ENCODE measurements around the gene NELFA.

NELFA gene

DNA sequence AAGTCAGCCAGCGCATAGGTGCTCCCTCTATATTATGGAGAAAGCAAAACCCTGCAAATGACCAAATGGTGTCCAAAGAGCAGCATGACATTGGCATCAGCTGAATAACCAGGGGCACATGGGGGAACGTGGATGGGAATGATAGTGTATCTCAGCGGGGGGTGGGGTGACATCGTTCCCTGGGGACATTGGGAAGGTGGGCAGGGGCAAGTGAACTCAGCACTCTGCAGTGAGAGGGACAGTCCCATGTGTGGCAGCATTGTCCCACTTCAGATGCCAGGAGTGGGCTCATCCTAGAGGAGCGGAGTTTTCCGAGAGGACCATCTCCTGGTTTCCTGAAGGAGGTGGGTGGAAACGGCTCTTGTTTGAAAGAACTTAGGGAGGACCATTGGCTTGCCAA, 64.8 kb downstream of the NELFA start:
- H3K36me3 ChIP-seq (ENCODE audit: control insufficient read depth in 2 of 2, insufficient read depth in 1 of 2, low read length in 2 of 2), result peaks cover 4 to 85% of the 10 kb centered on the region in 2 experiments; a peak in 1 of 3 replicates
- ChIA-PET CTCF (interaction anchor here (0.6 kb wide), 1 partner anchor 15 kb away, joined by 3 read pairs; no protein-coding TSS in a partner anchor), POLR2A (no interaction called here)
- H3K4me1 ChIP-seq (ENCODE audit: control insufficient read depth, insufficient read depth, low read length), result peaks cover 6% of the 10 kb centered on the region
- H3K9me3 ChIP-seq (ENCODE audit: control insufficient read depth, insufficient read depth, low read depth, low read length), result no peaks in the 10 kb centered on the region
- no peak overlapping the region for H3K4me3 ChIP-seq (ENCODE audit: low read depth, low read length)
- TF ChIP-seq ZNF501 (tag by site-specific recombination; IDR thresholded peaks at IDR 0.05), result no peak
- TF ChIP-seq SP7 (tag by site-specific recombination; IDR thresholded peaks at IDR 0.05), result no peak
- TF ChIP-seq, protein P1, sequence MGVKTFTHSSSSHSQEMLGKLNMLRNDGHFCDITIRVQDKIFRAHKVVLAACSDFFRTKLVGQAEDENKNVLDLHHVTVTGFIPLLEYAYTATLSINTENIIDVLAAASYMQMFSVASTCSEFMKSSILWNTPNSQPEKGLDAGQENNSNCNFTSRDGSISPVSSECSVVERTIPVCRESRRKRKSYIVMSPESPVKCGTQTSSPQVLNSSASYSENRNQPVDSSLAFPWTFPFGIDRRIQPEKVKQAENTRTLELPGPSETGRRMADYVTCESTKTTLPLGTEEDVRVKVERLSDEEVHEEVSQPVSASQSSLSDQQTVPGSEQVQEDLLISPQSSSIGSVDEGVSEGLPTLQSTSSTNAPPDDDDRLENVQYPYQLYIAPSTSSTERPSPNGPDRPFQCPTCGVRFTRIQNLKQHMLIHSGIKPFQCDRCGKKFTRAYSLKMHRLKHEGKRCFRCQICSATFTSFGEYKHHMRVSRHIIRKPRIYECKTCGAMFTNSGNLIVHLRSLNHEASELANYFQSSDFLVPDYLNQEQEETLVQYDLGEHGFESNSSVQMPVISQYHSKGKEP (tag by site-specific recombination; IDR thresholded peaks at IDR 0.05), result no peak
- no peak for TF ChIP-seq ZSCAN23 (tag by site-specific recombination; IDR thresholded peaks at IDR 0.05)
- TF ChIP-seq ZNF214 (tag by site-specific recombination; IDR thresholded peaks at IDR 0.05; ENCODE audit: borderline replicate concordance), result no peak
- no peak for TF ChIP-seq ZNF324 (tag by site-specific recombination; IDR thresholded peaks at IDR 0.05)
- 0 out of 2 replicates have a peak, but pooled peaks have one; percentile 11 for TF ChIP-seq IKZF3 (tag by site-specific recombination; IDR thresholded peaks at IDR 0.05)
- TF ChIP-seq ZNF555 (tag by site-specific recombination; conservative IDR thresholded peaks at IDR 0.05), result no peak
- TF ChIP-seq GLIS1 (tag by site-specific recombination; IDR thresholded peaks at IDR 0.05), result peak; percentile 68
- peak; percentile 37; the same call in 1 of the 2 replicates for TF ChIP-seq ZIC2 (tag by site-specific recombination; IDR thresholded peaks at IDR 0.05)
- TF ChIP-seq KLF8 (tag by site-specific recombination; IDR thresholded peaks at IDR 0.05), result no peak
- no peak for TF ChIP-seq RBAK (tag by site-specific recombination; IDR thresholded peaks at IDR 0.05)
- TF ChIP-seq, protein P2, sequence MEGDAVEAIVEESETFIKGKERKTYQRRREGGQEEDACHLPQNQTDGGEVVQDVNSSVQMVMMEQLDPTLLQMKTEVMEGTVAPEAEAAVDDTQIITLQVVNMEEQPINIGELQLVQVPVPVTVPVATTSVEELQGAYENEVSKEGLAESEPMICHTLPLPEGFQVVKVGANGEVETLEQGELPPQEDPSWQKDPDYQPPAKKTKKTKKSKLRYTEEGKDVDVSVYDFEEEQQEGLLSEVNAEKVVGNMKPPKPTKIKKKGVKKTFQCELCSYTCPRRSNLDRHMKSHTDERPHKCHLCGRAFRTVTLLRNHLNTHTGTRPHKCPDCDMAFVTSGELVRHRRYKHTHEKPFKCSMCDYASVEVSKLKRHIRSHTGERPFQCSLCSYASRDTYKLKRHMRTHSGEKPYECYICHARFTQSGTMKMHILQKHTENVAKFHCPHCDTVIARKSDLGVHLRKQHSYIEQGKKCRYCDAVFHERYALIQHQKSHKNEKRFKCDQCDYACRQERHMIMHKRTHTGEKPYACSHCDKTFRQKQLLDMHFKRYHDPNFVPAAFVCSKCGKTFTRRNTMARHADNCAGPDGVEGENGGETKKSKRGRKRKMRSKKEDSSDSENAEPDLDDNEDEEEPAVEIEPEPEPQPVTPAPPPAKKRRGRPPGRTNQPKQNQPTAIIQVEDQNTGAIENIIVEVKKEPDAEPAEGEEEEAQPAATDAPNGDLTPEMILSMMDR (tag by site-specific recombination; IDR thresholded peaks at IDR 0.05), result no peak
- TF ChIP-seq ZNF223 (tag by site-specific recombination; IDR thresholded peaks at IDR 0.05), result no peak
- TF ChIP-seq ZFP37 (tag by site-specific recombination; IDR thresholded peaks at IDR 0.05), result no peak
- H3K27ac ChIP-seq (ENCODE audit: extremely low read depth, low read depth, low read length), result no peak overlapping the region

DNA sequence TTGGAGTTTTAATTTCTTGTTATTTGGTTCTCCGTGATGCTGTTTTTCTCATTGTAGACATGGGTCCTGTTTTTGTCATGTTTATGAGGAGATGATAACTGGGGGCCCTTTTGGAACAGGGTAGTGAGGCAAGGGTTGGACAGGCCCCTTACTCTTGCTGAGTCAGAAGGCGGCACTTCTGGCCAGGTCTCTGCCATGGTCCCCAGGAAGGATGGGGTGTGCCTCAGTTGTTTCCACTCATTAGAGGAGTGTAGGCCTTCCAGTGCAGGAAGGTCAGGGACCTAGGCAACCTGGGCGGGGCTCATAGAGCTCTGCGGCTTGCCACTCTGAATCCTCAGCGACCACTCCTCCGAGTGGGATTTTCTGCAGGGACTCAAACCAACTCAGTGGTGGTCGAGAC, 68.2 kb downstream of the NELFA start:
- TF ChIP-seq ZNF335 (tag by site-specific recombination; conservative IDR thresholded peaks at IDR 0.05), result 0 out of 2 replicates have a peak, but pooled peaks have one; percentile 57
- TF ChIP-seq, protein P3, sequence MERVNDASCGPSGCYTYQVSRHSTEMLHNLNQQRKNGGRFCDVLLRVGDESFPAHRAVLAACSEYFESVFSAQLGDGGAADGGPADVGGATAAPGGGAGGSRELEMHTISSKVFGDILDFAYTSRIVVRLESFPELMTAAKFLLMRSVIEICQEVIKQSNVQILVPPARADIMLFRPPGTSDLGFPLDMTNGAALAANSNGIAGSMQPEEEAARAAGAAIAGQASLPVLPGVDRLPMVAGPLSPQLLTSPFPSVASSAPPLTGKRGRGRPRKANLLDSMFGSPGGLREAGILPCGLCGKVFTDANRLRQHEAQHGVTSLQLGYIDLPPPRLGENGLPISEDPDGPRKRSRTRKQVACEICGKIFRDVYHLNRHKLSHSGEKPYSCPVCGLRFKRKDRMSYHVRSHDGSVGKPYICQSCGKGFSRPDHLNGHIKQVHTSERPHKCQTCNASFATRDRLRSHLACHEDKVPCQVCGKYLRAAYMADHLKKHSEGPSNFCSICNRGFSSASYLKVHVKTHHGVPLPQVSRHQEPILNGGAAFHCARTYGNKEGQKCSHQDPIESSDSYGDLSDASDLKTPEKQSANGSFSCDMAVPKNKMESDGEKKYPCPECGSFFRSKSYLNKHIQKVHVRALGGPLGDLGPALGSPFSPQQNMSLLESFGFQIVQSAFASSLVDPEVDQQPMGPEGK (tag by site-specific recombination; IDR thresholded peaks at IDR 0.05), result 0 out of 2 replicates have a peak, but pooled peaks have one; percentile 6
- peak; percentile 61; the same call in 1 of the 2 replicates for TF ChIP-seq ZBTB48 (tag by site-specific recombination; IDR thresholded peaks at IDR 0.05)
- no peak for TF ChIP-seq ZNF530 (tag by site-specific recombination; IDR thresholded peaks at IDR 0.05; ENCODE audit: low read depth)
- TF ChIP-seq KLF10 (tag by site-specific recombination; IDR thresholded peaks at IDR 0.05), result 0 out of 2 replicates have a peak, but pooled peaks have one; percentile 9
- no peak for TF ChIP-seq ZNF76 (tag by site-specific recombination; IDR thresholded peaks at IDR 0.05; ENCODE audit: borderline replicate concordance, low read depth)

More for the DNA sequence above, 68.2 kb downstream of the NELFA start:
- POLR2A ChIA-PET, result no interaction called here
- peak overlapping the region; percentile 58 for H3K27ac ChIP-seq (ENCODE audit: extremely low read depth, low read depth, low read length)
- peaks cover 6% of the 10 kb centered on the region for H3K4me1 ChIP-seq (ENCODE audit: control insufficient read depth, insufficient read depth, low read length)
- peaks cover 4 to 82% of the 10 kb centered on the region in 2 experiments; a peak in 2 of 3 replicates for H3K36me3 ChIP-seq (ENCODE audit: control insufficient read depth in 2 of 2, insufficient read depth in 1 of 2, low read length in 2 of 2)
- H3K9me3 ChIP-seq (ENCODE audit: control insufficient read depth, insufficient read depth, low read depth, low read length), result no peaks in the 10 kb centered on the region
- no peak overlapping the region for H3K4me3 ChIP-seq (ENCODE audit: low read depth, low read length)
- CTCF ChIA-PET, result no interaction called here

Measured in HEK293 (cell line).